Measurements from ENCODE around the gene GALK1. TPM values are rescaled to one million over a fixed set of nuclear protein-coding genes. Genes with fewer than 3 reads are reported as not detected.

Gene GALK1
- total RNA-seq, 2 donors from 2014 or later = 43.4 to 51.4 TPM

DNA sequence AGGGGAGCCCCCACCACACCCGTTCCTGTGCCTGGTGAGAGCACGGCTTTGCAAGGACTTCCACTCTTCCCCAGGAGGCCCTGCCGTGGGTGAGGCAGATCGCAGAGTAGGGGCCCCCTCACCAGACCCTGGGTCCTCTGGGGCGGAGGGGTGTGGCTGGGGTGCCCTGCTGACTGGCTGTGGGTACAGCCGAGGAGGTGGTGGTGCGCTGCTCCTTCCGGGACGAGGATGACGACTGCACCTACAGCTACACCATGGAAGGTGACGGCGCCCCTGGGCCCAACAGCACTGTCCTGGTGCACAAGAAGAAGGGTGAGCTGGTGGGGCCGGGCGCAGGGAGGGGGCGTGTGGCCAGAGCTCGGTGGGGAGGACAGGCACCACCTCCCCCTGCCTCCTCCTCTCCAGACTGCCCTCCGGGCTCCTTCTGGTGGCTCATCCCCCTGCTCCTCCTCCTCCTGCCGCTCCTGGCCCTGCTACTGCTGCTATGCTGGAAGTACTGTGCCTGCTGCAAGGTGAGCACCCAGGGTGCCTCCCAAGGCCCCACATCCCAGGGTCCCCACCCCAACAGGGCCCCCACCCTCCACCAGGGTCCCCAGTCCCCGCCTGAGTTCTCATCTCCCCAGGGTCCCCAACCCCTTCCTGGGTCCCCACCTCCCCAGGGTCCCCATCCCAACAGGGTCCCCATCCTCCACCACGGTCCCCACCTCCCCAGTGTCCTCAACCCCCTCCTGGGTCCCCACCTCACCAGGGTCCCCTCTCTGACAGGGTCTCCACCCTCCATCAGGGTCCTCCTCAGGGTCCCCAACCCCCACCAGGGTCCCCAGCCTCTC, 27.6 kb downstream of the GALK1 start:
- no peak overlapping the region for H3K4me3 Mint-ChIP-seq
- H3K36me3 Mint-ChIP-seq (ENCODE audit: low read depth) = no peaks in the 10 kb centered on the region
- H3K27me3 Mint-ChIP-seq = peaks cover 3% of the 10 kb centered on the region
- H3K9me3 Mint-ChIP-seq = no peaks in the 10 kb centered on the region
- H3K4me1 Mint-ChIP-seq = peaks cover 4% of the 10 kb centered on the region
- H3K27ac Mint-ChIP-seq = no peak overlapping the region
- no peak for ATAC-seq (replicated peaks)

DNA sequence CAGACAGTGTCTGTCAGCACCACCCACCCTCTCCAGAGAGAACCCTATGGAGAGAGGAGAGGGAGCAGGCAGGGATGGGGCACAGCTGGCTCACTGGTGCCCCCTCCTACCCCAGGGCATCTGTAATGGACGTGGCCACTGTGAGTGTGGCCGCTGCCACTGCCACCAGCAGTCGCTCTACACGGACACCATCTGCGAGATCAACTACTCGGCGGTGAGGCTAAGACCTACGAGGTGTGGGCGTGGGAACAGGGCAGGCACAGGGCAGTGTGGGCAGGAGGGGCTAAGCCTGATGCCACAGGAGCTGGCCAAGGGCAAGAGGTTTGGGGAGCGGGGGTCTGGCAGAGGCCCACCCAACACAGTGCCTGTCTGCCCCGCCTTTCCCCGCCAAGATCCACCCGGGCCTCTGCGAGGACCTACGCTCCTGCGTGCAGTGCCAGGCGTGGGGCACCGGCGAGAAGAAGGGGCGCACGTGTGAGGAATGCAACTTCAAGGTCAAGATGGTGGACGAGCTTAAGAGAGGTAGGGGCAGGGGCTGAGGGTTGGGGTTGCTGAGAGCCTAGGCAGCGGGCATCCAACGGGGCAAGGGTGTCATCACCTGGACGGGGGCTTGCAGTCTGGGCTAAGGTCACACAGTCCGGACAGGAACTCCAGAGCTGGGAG, 28.7 kb downstream of the GALK1 start:
- Mint-ChIP-seq H3K4me3 (no peak overlapping the region), H3K4me1 (peaks cover 4% of the 10 kb centered on the region), H3K27me3 (peaks cover 3% of the 10 kb centered on the region), H3K36me3 (ENCODE audit: low read depth) (no peaks in the 10 kb centered on the region), H3K27ac (no peak overlapping the region), H3K9me3 (no peaks in the 10 kb centered on the region)
- no peak for ATAC-seq (replicated peaks)

GRCh38 chr17:75734674-75735294, 30.2 kb downstream of the GALK1 start:
- Mint-ChIP-seq H3K4me1 (peaks cover 4% of the 10 kb centered on the region), H3K9me3 (no peaks in the 10 kb centered on the region), H3K36me3 (ENCODE audit: low read depth) (no peaks in the 10 kb centered on the region), H3K4me3 (no peak overlapping the region), H3K27ac (peak overlapping the region; percentile 19), H3K27me3 (peaks cover 3% of the 10 kb centered on the region)
- no peak for ATAC-seq (replicated peaks)

GRCh38 chr17:75733471-75733870, 31.5 kb downstream of the GALK1 start:
- Mint-ChIP-seq H3K27ac (peak overlapping the region; percentile 19), H3K27me3 (peaks cover 3% of the 10 kb centered on the region), H3K4me3 (no peak overlapping the region), H3K9me3 (no peaks in the 10 kb centered on the region), H3K36me3 (ENCODE audit: low read depth) (no peaks in the 10 kb centered on the region), H3K4me1 (peaks cover 4% of the 10 kb centered on the region)
- ATAC-seq (replicated peaks) = no peak

DNA sequence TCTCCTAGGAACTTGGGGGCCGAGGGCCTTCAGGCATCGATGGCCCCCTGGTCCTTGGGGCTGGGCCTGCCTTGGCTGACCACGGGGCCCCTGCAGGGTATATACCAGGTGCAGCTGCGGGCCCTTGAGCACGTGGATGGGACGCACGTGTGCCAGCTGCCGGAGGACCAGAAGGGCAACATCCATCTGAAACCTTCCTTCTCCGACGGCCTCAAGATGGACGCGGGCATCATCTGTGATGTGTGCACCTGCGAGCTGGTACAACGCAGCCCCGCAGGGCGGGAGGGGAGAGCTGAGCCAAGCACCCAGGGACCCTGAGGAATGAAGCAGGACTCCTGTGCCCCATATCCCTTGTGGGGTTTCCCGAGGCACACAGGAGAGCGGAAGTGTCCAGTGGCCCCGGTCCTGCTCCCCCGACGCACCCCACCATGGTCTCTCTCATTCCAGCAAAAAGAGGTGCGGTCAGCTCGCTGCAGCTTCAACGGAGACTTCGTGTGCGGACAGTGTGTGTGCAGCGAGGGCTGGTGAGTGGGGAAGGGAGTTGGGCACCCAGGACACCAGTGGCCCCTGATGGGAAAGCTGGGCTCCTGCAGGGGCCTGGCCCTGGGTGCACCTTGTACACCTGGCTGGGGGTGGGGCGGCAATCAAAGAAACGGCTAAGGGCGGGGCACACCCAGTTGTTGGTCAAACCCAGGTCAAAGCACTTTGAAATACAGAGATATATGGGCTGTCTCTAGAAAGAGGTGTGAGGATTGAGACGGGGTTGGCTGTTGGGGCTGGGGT, 33.1 kb downstream of the GALK1 start:
- Mint-ChIP-seq H3K9me3 (no peaks in the 10 kb centered on the region), H3K4me3 (no peak overlapping the region), H3K27ac (no peak overlapping the region), H3K4me1 (peaks cover 4% of the 10 kb centered on the region), H3K36me3 (ENCODE audit: low read depth) (no peaks in the 10 kb centered on the region), H3K27me3 (no peaks in the 10 kb centered on the region)
- no peak for ATAC-seq (replicated peaks)

- Mint-ChIP-seq H3K9me3 (no peaks in the 10 kb centered on the region), H3K4me1 (peaks cover 4% of the 10 kb centered on the region), H3K36me3 (ENCODE audit: low read depth) (no peaks in the 10 kb centered on the region), H3K27me3 (no peaks in the 10 kb centered on the region), H3K4me3 (no peak overlapping the region), H3K27ac (no peak overlapping the region)
- no peak for ATAC-seq (replicated peaks)
These were observed 33.8 kb downstream of the GALK1 start for GRCh38 chr17:75731086-75731715.

DNA sequence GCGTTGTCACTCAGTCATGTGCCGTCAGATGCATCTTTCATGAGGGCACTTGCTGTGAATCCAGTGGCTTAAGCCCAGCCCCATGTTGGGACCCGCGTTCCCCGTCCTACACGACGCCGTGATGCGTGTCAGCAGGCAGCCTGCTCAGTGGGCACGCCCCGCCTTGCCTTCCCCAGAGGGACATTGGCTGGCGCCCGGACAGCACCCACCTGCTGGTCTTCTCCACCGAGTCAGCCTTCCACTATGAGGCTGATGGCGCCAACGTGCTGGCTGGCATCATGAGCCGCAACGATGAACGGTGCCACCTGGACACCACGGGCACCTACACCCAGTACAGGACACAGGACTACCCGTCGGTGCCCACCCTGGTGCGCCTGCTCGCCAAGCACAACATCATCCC, 34.9 kb downstream of the GALK1 start:
- Mint-ChIP-seq H3K27me3 (no peaks in the 10 kb centered on the region), H3K4me3 (no peak overlapping the region), H3K4me1 (peaks cover 4% of the 10 kb centered on the region), H3K36me3 (ENCODE audit: low read depth) (no peaks in the 10 kb centered on the region), H3K9me3 (no peaks in the 10 kb centered on the region), H3K27ac (no peak overlapping the region)
- ATAC-seq (replicated peaks) = no peak

GRCh38 chr17:75729351-75729750, 35.6 kb downstream of the GALK1 start:
- Mint-ChIP-seq H3K27me3 (no peaks in the 10 kb centered on the region), H3K36me3 (ENCODE audit: low read depth) (no peaks in the 10 kb centered on the region), H3K9me3 (no peaks in the 10 kb centered on the region), H3K4me3 (no peak overlapping the region), H3K4me1 (no peaks in the 10 kb centered on the region), H3K27ac (no peak overlapping the region)
- ATAC-seq (replicated peaks) = no peak

DNA sequence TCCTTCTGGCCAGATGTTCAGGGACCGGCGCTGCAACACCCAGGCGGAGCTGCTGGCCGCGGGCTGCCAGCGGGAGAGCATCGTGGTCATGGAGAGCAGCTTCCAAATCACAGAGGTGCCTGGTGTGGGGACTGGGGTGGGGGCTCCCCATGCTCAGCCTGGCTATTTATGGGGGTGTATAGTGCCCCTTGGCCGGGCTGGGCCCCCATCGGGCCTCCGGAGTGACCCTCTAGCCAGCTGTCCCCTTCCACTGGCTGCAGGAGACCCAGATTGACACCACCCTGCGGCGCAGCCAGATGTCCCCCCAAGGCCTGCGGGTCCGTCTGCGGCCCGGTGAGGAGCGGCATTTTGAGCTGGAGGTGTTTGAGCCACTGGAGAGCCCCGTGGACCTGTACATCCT, 37.6 kb downstream of the GALK1 start:
- no peak for ATAC-seq (replicated peaks)
- no peak overlapping the region for H3K4me3 Mint-ChIP-seq
- no peaks in the 10 kb centered on the region for H3K4me1 Mint-ChIP-seq
- no peak overlapping the region for H3K27ac Mint-ChIP-seq
- no peaks in the 10 kb centered on the region for H3K9me3 Mint-ChIP-seq
- H3K36me3 Mint-ChIP-seq (ENCODE audit: low read depth) = no peaks in the 10 kb centered on the region
- H3K27me3 Mint-ChIP-seq = no peaks in the 10 kb centered on the region

- Mint-ChIP-seq H3K4me1 (no peaks in the 10 kb centered on the region), H3K27me3 (peaks cover 2% of the 10 kb centered on the region), H3K9me3 (no peaks in the 10 kb centered on the region), H3K27ac (no peak overlapping the region), H3K4me3 (no peak overlapping the region), H3K36me3 (ENCODE audit: low read depth) (no peaks in the 10 kb centered on the region)
- no peak for ATAC-seq (replicated peaks)
These were observed 39.5 kb downstream of the GALK1 start for GRCh38 chr17:75725504-75725903.

- Mint-ChIP-seq H3K36me3 (ENCODE audit: low read depth) (no peaks in the 10 kb centered on the region), H3K4me1 (no peaks in the 10 kb centered on the region), H3K27me3 (peaks cover 4% of the 10 kb centered on the region), H3K4me3 (no peak overlapping the region), H3K9me3 (no peaks in the 10 kb centered on the region), H3K27ac (no peak overlapping the region)
- no peak for ATAC-seq (replicated peaks)
These were observed 40.7 kb downstream of the GALK1 start for GRCh38 chr17:75724016-75725003.

DNA sequence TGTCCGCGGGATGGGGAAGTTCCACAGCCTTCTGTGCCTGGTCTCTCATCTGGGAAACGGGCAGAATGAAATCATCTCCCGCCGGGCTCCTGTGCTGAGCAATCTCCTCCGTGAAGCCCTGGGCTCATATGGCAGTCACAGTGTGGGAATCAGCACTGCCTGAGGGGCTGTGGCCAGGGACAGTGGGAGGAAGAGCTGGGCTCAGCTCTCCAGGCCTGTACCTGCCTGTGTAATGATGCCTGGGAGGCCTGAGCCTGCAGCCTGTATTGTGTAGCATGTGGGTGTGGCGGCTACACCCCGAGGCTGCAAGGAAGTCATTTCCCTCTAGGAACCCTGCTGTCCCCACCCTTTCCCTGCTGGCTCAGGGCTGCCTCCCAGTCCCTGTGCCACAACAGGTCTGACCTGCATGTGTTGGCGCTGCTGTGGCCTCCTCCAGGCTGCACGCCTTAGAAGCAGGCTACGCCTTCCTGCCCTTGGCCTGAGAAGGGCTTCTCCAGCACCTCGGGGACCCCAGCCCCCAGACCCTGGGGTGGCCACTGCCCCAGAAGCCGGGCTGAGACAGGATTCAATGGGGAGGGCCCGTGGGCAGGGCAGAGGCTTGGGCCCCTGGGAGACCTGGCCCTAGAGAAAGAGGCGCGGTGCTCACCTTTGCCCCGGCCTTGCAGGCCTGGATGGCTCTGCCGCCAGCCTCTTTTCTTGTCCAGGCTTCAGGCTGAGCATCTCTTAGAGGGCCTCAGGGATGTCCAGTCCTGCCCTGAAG, 41.6 kb downstream of the GALK1 start:
- H3K27me3 Mint-ChIP-seq = peaks cover 4% of the 10 kb centered on the region
- H3K4me3 Mint-ChIP-seq = no peak overlapping the region
- H3K9me3 Mint-ChIP-seq = no peaks in the 10 kb centered on the region
- no peaks in the 10 kb centered on the region for H3K4me1 Mint-ChIP-seq
- no peak overlapping the region for H3K27ac Mint-ChIP-seq
- no peak for ATAC-seq (replicated peaks)
- no peaks in the 10 kb centered on the region for H3K36me3 Mint-ChIP-seq (ENCODE audit: low read depth)
